ENCODE results near the gene PODXL2.
"Not testable (repeated sequence)": the region's sequence is repeated elsewhere in the genome, so short reads cannot be mapped to it uniquely, and the experiment has no call there.

PODXL2 gene

GRCh38 chr3:127628788-127629466 lies at the start of gene PODXL2:
PODXL2 (plus strand) TSS chr3:127629185; CDS start chr3:127629220, 35 bp downstream.
- DNase-seq (ENCODE audit: low read depth) = no peak

GRCh38 chr3:127580327-127581060 lies 48.5 kb upstream of the PODXL2 start:
- no peak for DNase-seq (ENCODE audit: low read depth)

GRCh38 chr3:127584734-127585133 lies 44.3 kb upstream of the PODXL2 start:
- DNase-seq (ENCODE audit: low read depth) = no peak

GRCh38 chr3:127585163-127585812 lies 43.7 kb upstream of the PODXL2 start:
- no peak for DNase-seq (ENCODE audit: low read depth)

GRCh38 chr3:127585813-127586413 lies 43.1 kb upstream of the PODXL2 start:
- no peak for DNase-seq (ENCODE audit: low read depth)

GRCh38 chr3:127587876-127588275 lies 41.1 kb upstream of the PODXL2 start:
- DNase-seq (ENCODE audit: low read depth) = no peak

GRCh38 chr3:127588806-127589577 lies 40.0 kb upstream of the PODXL2 start:
- no peak for DNase-seq (ENCODE audit: low read depth)

- no peak for DNase-seq (ENCODE audit: low read depth)
Observed at GRCh38 chr3:127589600-127590281, 39.2 kb upstream of the PODXL2 start.

GRCh38 chr3:127590282-127590592 lies 38.7 kb upstream of the PODXL2 start:
- no peak for DNase-seq (ENCODE audit: low read depth)

GRCh38 chr3:127590593-127591465 lies 38.2 kb upstream of the PODXL2 start, which contains the start of gene TPRA1:
TPRA1 (minus strand) TSS chr3:127590733; CDS start chr3:127580146, 10,587 bp downstream.
- DNase-seq (ENCODE audit: low read depth) = peak; percentile 56

GRCh38 chr3:127593178-127593577 lies 35.8 kb upstream of the PODXL2 start:
- no peak for DNase-seq (ENCODE audit: low read depth)

GRCh38 chr3:127595303-127595702 lies 33.7 kb upstream of the PODXL2 start:
- DNase-seq (ENCODE audit: low read depth) = no peak

- DNase-seq (ENCODE audit: low read depth) = no peak
Observed at GRCh38 chr3:127597020-127597771, 31.8 kb upstream of the PODXL2 start.

GRCh38 chr3:127598841-127599570 lies 30.0 kb upstream of the PODXL2 start:
- no peak for DNase-seq (ENCODE audit: low read depth)

GRCh38 chr3:127600749-127601456 lies 28.1 kb upstream of the PODXL2 start:
- DNase-seq (ENCODE audit: low read depth) = no peak

GRCh38 chr3:127604035-127604434 lies 24.9 kb upstream of the PODXL2 start:
- no peak for DNase-seq (ENCODE audit: low read depth)

- DNase-seq (ENCODE audit: low read depth) = no peak
Observed at GRCh38 chr3:127604546-127605165, 24.3 kb upstream of the PODXL2 start.

GRCh38 chr3:127605547-127605946 lies 23.4 kb upstream of the PODXL2 start:
- not testable (repeated sequence) for DNase-seq (ENCODE audit: low read depth)
